ENCODE data around the gene SNRNP40.

SNRNP40 gene

DNA sequence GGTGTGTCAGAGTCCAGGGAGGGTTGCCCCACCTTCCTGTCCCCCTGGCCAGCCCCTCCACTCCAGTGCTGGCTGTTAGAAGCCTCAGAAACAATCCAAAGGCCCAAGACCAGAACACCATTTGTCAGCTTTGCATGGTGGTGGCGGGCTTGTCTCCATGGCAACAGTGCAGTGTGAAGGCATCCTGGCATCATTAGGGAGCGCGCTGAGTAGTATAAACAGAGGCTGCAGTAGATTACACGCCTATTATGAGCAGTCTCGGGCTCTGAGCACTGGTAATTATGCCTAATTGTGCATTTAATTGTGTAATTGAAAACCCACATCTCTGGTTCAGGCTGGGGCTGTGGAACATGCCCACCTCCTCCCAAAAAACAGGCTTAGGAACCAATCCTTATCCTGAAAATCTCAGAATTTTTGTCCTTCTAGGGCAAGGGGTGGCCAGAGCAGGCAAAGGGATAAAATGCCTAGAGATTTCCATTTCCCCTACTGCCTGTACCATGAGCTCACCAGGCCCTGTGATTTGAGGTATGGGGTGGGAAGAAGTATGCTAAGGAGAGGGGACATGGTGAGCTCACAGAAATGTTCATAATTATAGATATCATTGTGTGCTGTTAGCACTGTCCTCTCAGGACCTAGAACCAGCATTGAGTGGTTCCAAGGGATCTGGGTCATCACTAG, 68.6 kb downstream of the SNRNP40 start:
- Histone ChIP-seq H3K9me3 (ENCODE audit: insufficient read depth, low read depth, low read length) (no peaks in the 10 kb centered on the region), H3K27me3 (ENCODE audit: insufficient read depth, low read length) (no peaks in the 10 kb centered on the region), H3K9ac (ENCODE audit: low read depth, low read length) (no peak overlapping the region), H3K27ac (ENCODE audit: low read length) (no peak overlapping the region), H3K4me3 (ENCODE audit: low read length) (no peak overlapping the region), H3K4me1 (ENCODE audit: insufficient read depth, low read length) (no peaks in the 10 kb centered on the region), H3K36me3 (ENCODE audit: insufficient read depth, low read depth, low read length) (no peaks in the 10 kb centered on the region)

DNA sequence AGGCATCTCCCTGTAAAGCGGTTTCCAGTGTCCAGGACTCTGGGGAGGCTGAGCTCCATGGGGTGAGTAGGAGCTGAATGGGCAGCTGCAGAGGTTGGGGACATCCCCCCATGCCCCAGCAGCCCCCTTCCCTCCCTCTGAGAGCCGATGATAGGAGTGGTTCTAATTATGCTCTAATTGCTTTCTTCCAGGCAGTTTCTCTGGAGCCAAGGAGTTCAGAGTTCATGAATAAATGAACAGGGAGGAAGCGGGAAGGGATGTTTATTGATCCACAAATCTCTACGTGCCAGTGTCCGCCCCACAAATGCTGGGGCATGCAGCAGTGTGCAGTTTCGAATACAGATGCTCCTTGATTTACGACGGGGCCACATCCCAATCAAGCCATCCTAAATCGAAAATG, 72.5 kb downstream of the SNRNP40 start:
- Histone ChIP-seq H3K27ac (ENCODE audit: low read length) (no peak overlapping the region), H3K36me3 (ENCODE audit: insufficient read depth, low read depth, low read length) (no peaks in the 10 kb centered on the region), H3K27me3 (ENCODE audit: insufficient read depth, low read length) (no peaks in the 10 kb centered on the region), H3K9me3 (ENCODE audit: insufficient read depth, low read depth, low read length) (no peaks in the 10 kb centered on the region), H3K4me1 (ENCODE audit: insufficient read depth, low read length) (peaks cover 4% of the 10 kb centered on the region; the same call in 1 of the 2 replicates), H3K4me3 (ENCODE audit: low read length) (no peak overlapping the region), H3K9ac (ENCODE audit: low read depth, low read length) (no peak overlapping the region)

DNA sequence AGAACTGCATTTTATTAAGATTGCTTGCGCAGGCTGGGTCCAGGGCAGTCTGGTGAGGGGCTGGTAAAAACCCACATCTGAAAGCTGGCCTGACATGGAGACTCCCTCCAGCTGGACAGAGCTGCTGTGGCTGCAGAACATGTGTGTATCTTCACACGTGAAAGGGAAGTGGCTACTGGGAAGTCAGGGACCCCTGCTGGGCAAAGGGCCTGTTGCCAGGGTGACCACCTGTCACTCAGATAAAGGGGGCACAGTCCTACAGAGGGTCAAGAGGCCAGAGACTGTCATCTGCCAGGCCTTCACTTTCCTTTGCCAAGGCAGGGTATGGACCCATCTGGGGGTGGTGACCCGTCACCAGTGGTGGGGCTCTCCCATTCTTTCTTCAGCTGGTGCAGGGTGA, 74.4 kb downstream of the SNRNP40 start:
- no peaks in the 10 kb centered on the region for H3K9me3 ChIP-seq (ENCODE audit: insufficient read depth, low read depth, low read length)
- no peaks in the 10 kb centered on the region for H3K36me3 ChIP-seq (ENCODE audit: insufficient read depth, low read depth, low read length)
- H3K9ac ChIP-seq (ENCODE audit: low read depth, low read length): no peak overlapping the region
- H3K27me3 ChIP-seq (ENCODE audit: insufficient read depth, low read length): no peaks in the 10 kb centered on the region
- no peak overlapping the region for H3K27ac ChIP-seq (ENCODE audit: low read length)
- no peak overlapping the region for H3K4me3 ChIP-seq (ENCODE audit: low read length)
- H3K4me1 ChIP-seq (ENCODE audit: insufficient read depth, low read length): peaks cover 4% of the 10 kb centered on the region; the same call in 1 of the 2 replicates

DNA sequence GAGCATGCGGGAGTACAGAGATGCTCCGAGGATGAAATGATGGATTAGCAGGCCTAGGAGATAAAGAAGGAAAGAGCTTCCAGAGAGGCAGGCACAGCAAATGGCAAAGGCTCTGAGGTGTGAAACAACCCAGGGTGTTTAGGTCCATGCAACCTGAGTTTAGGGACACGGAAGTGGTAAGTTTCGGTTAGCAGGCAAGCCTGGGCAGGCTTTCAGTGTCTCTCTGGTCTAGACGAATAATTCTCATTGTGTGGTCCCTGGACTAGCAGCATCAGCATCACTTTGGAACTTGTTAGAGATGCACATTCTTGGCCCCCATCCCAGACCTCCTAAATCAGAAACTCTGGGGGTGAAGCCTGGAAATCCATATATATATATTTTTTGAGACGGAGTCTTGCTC, 75.5 kb downstream of the SNRNP40 start:
- Histone ChIP-seq H3K27me3 (ENCODE audit: insufficient read depth, low read length) (no peaks in the 10 kb centered on the region), H3K36me3 (ENCODE audit: insufficient read depth, low read depth, low read length) (no peaks in the 10 kb centered on the region), H3K9me3 (ENCODE audit: insufficient read depth, low read depth, low read length) (no peaks in the 10 kb centered on the region), H3K4me1 (ENCODE audit: insufficient read depth, low read length) (peaks cover 4% of the 10 kb centered on the region; the same call in 1 of the 2 replicates), H3K4me3 (ENCODE audit: low read length) (no peak overlapping the region), H3K27ac (ENCODE audit: low read length) (no peak overlapping the region), H3K9ac (ENCODE audit: low read depth, low read length) (no peak overlapping the region; the same call in 1 of the 2 replicates)

DNA sequence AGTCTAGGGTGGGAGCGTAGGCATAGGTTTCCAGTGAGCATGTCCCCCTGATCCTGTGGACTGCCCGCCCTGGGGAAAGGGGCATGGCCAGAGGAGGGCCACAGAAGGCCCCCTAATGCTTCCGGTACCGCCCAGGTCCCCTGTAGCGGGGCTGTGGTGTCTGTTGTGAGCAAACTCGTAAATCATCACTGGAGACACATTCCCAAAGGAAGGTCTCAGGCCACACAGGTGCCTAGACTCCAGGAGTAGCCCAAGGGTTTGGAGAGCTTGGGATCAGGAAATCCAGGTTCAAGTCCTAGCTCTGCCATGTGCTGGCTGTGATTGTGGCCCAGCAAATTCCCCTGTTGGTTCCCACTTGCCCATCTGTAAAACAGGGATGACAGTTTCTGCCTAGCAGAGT, 77.1 kb downstream of the SNRNP40 start:
- Histone ChIP-seq H3K4me1 (ENCODE audit: insufficient read depth, low read length) (peaks cover 7% of the 10 kb centered on the region; the same call in 1 of the 2 replicates), H3K27me3 (ENCODE audit: insufficient read depth, low read length) (no peaks in the 10 kb centered on the region), H3K4me3 (ENCODE audit: low read length) (no peak overlapping the region), H3K27ac (ENCODE audit: low read length) (no peak overlapping the region), H3K36me3 (ENCODE audit: insufficient read depth, low read depth, low read length) (no peaks in the 10 kb centered on the region), H3K9me3 (ENCODE audit: insufficient read depth, low read depth, low read length) (no peaks in the 10 kb centered on the region), H3K9ac (ENCODE audit: low read depth, low read length) (no peak overlapping the region)

DNA sequence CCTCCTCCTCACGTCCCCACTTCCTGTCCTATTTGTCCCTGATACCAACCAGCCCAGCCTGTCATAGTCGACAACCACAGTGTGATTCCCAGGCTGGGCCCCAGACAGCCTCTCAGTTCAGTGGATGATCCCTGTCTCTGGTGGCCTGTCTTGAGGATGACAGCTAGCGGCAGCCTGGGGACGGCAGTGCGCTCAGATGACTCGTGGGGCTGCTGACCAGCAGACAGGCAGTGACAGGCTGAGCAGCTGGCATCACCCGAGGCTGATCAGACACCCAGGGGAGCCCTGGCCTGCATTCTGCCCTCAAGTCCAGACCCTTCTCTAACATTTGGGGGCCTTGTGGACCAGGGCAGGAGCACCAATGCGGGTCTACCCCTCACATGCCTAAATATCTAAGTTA, 77.9 kb downstream of the SNRNP40 start:
- peaks cover 7% of the 10 kb centered on the region; the same call in 1 of the 2 replicates for H3K4me1 ChIP-seq (ENCODE audit: insufficient read depth, low read length)
- no peaks in the 10 kb centered on the region for H3K36me3 ChIP-seq (ENCODE audit: insufficient read depth, low read depth, low read length)
- H3K9ac ChIP-seq (ENCODE audit: low read depth, low read length): no peak overlapping the region
- no peaks in the 10 kb centered on the region for H3K27me3 ChIP-seq (ENCODE audit: insufficient read depth, low read length)
- no peak overlapping the region for H3K27ac ChIP-seq (ENCODE audit: low read length)
- no peak overlapping the region for H3K4me3 ChIP-seq (ENCODE audit: low read length)
- no peaks in the 10 kb centered on the region for H3K9me3 ChIP-seq (ENCODE audit: insufficient read depth, low read depth, low read length)

DNA sequence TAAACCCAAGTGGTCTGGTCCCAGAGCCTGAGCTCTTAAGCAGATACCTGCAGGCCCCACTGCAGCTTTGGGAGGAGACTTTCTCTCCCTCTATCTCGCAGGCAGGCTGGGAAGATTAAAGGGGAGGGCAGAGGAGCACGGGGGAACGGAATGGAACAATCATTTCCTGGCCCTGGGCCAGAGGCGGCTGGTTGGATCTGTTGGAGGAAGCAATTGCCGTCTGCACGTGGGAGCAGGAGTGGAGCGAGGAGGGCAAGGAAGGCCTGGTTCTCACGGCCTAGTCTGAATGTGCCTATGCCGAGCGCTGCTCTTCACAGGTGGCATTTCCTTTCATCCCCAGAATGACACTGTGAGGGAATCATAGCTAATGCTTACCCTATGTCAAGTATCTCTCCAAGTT, 80.6 kb downstream of the SNRNP40 start:
- H3K4me3 ChIP-seq (ENCODE audit: low read length): no peak overlapping the region
- no peaks in the 10 kb centered on the region for H3K27me3 ChIP-seq (ENCODE audit: insufficient read depth, low read length)
- H3K9ac ChIP-seq (ENCODE audit: low read depth, low read length): no peak overlapping the region
- H3K4me1 ChIP-seq (ENCODE audit: insufficient read depth, low read length): peaks cover 6% of the 10 kb centered on the region; the same call in 1 of the 2 replicates
- H3K9me3 ChIP-seq (ENCODE audit: insufficient read depth, low read depth, low read length): no peaks in the 10 kb centered on the region
- H3K36me3 ChIP-seq (ENCODE audit: insufficient read depth, low read depth, low read length): no peaks in the 10 kb centered on the region
- no peak overlapping the region for H3K27ac ChIP-seq (ENCODE audit: low read length)

DNA sequence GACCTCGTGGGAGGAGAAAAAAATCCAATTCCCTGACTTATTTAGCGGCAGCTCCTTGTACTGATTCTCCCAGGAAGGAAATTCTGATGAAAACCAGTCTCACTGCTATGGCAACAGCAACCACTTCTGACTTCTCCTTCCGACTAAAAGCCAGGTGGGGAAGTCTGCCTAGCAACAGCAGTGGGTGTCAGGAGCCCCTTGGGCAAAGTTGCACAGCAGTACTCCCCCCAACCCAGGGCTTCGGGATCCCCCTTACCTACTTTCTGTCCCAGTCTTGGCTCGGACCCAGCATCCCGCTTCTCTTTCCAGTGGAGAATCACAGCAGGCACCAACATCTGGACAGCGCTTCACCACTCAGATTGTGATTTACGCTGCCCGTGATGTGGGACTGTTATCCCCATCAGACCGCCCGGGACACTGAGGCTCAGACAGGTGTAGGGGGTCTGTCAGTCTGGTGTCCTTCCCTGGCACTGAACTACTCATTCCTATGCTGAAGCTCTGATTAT, 81.5 kb downstream of the SNRNP40 start:
- H3K27ac ChIP-seq (ENCODE audit: low read length): no peak overlapping the region
- H3K4me1 ChIP-seq (ENCODE audit: insufficient read depth, low read length): peaks cover 4% of the 10 kb centered on the region; the same call in 1 of the 2 replicates
- H3K9ac ChIP-seq (ENCODE audit: low read depth, low read length): no peak overlapping the region
- H3K4me3 ChIP-seq (ENCODE audit: low read length): no peak overlapping the region
- H3K36me3 ChIP-seq (ENCODE audit: insufficient read depth, low read depth, low read length): no peaks in the 10 kb centered on the region
- H3K9me3 ChIP-seq (ENCODE audit: insufficient read depth, low read depth, low read length): no peaks in the 10 kb centered on the region
- H3K27me3 ChIP-seq (ENCODE audit: insufficient read depth, low read length): no peaks in the 10 kb centered on the region

DNA sequence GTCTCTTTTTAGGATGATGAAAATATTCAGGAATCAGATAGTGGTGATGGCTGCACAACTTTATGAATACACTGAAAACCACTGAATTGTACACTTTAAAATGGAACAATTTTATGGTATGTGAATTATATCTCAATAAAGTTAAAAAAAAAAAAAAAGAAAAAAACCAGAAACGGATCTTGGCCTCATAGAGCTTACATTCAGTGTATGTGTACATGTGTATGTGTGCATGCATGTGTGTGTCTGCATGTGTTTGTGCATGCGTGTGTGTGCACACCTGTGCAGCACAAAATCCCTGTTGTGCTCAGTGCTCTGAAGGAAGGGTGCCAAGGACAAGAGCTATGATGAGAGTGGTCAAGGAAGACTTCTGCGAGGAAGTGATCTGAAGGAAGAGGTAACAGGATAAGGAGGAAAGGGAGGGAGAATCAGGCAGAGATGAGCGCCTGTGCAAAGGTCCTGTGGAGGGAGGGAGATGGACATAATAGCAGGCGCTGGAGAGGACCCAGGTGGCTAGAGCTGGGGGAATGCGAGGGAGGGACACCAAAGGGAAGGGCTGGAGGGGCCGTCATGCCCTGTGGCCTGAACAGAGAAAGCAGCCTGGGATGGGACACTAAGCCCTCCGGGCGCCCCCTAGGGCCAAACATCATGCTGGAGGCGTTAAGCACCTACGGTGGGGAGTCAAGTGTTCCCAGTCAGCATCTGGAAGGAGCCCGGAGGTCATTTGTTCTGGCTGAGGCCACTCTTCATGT, 82.1 kb downstream of the SNRNP40 start:
- Histone ChIP-seq H3K36me3 (ENCODE audit: insufficient read depth, low read depth, low read length) (no peaks in the 10 kb centered on the region), H3K9ac (ENCODE audit: low read depth, low read length) (no peak overlapping the region), H3K4me3 (ENCODE audit: low read length) (no peak overlapping the region), H3K27me3 (ENCODE audit: insufficient read depth, low read length) (no peaks in the 10 kb centered on the region), H3K4me1 (ENCODE audit: insufficient read depth, low read length) (peaks cover 4% of the 10 kb centered on the region; the same call in 1 of the 2 replicates), H3K27ac (ENCODE audit: low read length) (no peak overlapping the region), H3K9me3 (ENCODE audit: insufficient read depth, low read depth, low read length) (no peaks in the 10 kb centered on the region)

All from iPS-20b (cell line).